Activated CD4-positive, alpha-beta memory T cell treated with anti-CD3 and anti-CD28 coated beads, Interleukin-2, amount 10 ng/mL, durations not matched to agents 7 days and 5 days (primary cell): Measurements from ENCODE around the gene FAM53B. TPM values are rescaled to one million over a fixed set of nuclear protein-coding genes. Genes with fewer than 3 reads are reported as not detected.

ENCODE experiments used
- CTCF ChIA-PET: fragments of 350-600 bp; sonication (Branson Sonifier 250); formaldehyde crosslinking; loops from one replicate; lab custom pipeline; 2021; ENCODE audit warnings: antibody characterized with exemption, inconsistent platforms; lab: Charles Lee
- POLR2A ChIA-PET: fragments of 350-600 bp; sonication (Branson Sonifier 250); formaldehyde crosslinking; loops from one replicate; lab custom pipeline; 2021; ENCODE audit warnings: antibody characterized with exemption; lab: Charles Lee
- DNase-seq: peaks from one replicate; pipeline ENCODE4 v3.0.0-alpha.2; 2020
- H3K27ac Mint-ChIP-seq: one replicate; pipeline ENCODE4 v1.8.0; 2021; ENCODE audit warnings: mild to moderate bottlenecking, mixed read lengths
- H3K27me3 Mint-ChIP-seq: one replicate; pipeline ENCODE4 v1.8.0; 2021; ENCODE audit warnings: mixed read lengths
- H3K36me3 Mint-ChIP-seq: one replicate; pipeline ENCODE4 v1.8.0; 2021; ENCODE audit warnings: low read depth, mixed read lengths
- H3K4me1 Mint-ChIP-seq: one replicate; pipeline ENCODE4 v1.8.0; 2021; ENCODE audit warnings: mixed read lengths
- H3K4me3 Mint-ChIP-seq: one replicate; pipeline ENCODE4 v1.8.0; 2021; ENCODE audit warnings: mild to moderate bottlenecking, mixed read lengths
- H3K9me3 Mint-ChIP-seq: one replicate; pipeline ENCODE4 v1.8.0; 2021; ENCODE audit warnings: mixed read lengths
- total RNA-seq, 2 experiments: library from RNA; stranded (reverse); gene quantifications; one replicate each; pipeline ENCODE4 v1.2.3, GENCODE V29; 2021

The FAM53B gene
- total RNA-seq, 2 experiments from 2014 or later = 44.9 to 46.6 TPM

DNA sequence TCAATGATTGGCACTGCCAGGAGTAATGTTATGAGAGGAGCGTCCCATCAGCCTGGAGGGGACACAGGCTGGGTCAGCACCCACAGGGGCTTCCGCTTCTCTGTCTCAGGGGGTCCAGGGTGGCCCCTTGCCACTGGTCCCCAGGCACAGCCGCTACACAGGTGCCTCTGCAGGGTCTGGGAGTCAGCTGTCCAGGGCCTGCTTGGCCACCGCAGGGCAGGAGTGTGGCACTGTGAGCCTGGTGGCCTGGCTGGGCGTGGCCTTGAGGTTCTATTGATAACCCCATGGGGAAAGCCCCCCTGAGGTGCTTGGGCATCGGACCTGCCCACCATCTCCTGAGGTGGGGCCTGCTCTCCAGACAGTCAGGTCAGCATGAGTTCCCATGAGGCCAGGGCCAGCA lies 146.0 kb downstream of the FAM53B start:
- H3K9me3 Mint-ChIP-seq = no peaks in the 10 kb centered on the region
- H3K27ac Mint-ChIP-seq = no peak overlapping the region
- ChIA-PET POLR2A (no interaction called here), CTCF (no interaction called here)
- H3K4me1 Mint-ChIP-seq = no peaks in the 10 kb centered on the region
- no peak overlapping the region for H3K4me3 Mint-ChIP-seq
- H3K36me3 Mint-ChIP-seq = no peaks in the 10 kb centered on the region
- no peak for DNase-seq
- no peaks in the 10 kb centered on the region for H3K27me3 Mint-ChIP-seq

- CTCF ChIA-PET = no interaction called here
Observed at GRCh38 chr10:124597846-124598165, 146.4 kb downstream of the FAM53B start.

DNA sequence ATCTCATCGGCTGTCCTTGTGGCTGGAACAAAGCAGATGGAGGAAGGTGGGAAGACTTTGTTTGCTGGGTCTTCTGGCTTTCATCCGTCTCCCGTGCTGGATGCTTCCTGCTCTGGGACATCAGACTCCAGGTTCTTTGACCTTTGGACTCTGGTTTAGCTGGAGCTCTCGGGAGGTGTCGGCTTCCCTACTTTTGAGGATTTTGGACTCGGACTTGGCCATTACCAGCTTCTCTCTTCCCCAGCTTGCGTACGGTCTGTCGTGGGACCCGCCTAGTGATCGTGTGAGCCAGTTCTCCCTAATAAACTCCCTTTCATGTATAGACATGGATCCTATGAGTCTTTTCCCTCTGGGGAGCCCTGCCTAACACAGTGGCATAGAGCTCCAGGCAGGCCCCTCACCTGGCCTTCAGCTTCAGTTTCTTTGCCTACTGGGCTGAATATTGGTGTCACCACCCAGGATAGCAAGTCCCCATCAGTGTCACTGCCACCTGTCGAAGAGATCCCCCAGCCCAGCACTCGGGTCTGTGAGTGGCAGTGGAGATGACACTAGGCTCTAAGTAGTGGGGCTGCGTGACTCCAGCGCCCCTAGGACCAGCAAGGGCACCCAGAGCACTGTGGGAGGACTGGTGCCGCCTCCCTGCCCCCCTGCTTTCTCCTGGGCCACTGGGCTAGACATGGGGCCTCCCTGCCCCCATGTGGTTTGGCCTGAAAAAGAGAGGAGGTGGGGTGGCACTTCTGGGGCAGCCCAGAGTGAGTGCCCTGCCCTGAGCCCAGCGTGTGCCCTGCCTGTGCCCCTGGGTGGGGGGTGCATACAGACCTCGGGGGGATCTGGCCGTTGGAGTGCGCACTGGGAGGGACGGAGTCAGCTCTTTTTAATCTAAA lies 147.0 kb downstream of the FAM53B start:
- Mint-ChIP-seq H3K27ac (no peak overlapping the region), H3K9me3 (no peaks in the 10 kb centered on the region), H3K4me1 (no peaks in the 10 kb centered on the region), H3K36me3 (no peaks in the 10 kb centered on the region), H3K4me3 (no peak overlapping the region), H3K27me3 (no peaks in the 10 kb centered on the region)
- DNase-seq = no peak
- ChIA-PET CTCF (no interaction called here), POLR2A (no interaction called here)

More at GRCh38 chr10:124597846-124598165, 146.4 kb downstream of the FAM53B start:
- Mint-ChIP-seq H3K9me3 (no peaks in the 10 kb centered on the region), H3K36me3 (no peaks in the 10 kb centered on the region), H3K27me3 (no peaks in the 10 kb centered on the region), H3K4me1 (no peaks in the 10 kb centered on the region), H3K4me3 (no peak overlapping the region), H3K27ac (no peak overlapping the region)
- POLR2A ChIA-PET = no interaction called here
- no peak for DNase-seq

DNA sequence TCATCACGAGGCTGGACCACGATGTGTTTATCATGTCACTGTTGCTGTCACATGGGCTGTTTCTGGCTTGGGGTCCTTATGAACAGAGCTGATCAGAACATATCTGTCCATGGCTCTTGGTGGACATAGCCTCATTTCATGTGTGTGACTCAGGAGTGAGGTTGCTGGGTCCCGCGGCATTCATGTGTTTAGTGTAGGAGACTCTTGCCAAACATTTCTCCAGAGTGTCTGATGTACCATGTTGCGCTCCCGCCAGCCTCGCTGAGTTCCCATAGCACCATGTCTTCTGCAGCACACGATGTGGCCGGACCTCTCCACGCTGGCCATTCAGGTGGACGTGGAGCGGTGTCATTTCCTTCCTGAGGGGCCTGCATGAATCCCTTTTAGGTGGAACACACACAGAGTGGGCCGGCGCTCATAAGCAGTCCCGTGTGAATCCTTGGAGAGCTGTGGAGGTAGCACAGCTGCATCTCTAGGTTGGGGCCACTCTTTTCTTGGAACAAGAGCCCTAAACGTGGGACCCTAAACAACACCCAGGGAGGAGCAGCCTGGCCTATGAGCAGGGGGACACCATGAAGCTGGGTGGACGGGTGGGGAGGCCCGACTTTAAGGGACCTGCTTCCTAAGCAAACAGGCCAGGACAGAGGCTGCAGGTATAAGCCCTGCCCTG lies 147.9 kb downstream of the FAM53B start:
- Mint-ChIP-seq H3K9me3 (no peaks in the 10 kb centered on the region), H3K27ac (no peak overlapping the region), H3K4me1 (no peaks in the 10 kb centered on the region), H3K4me3 (no peak overlapping the region), H3K27me3 (no peaks in the 10 kb centered on the region), H3K36me3 (no peaks in the 10 kb centered on the region)
- no peak for DNase-seq
- ChIA-PET POLR2A (no interaction called here), CTCF (no interaction called here)

GRCh38 chr10:124595143-124595883 lies 148.9 kb downstream of the FAM53B start:
- Mint-ChIP-seq H3K27me3 (no peaks in the 10 kb centered on the region), H3K9me3 (no peaks in the 10 kb centered on the region), H3K4me1 (no peaks in the 10 kb centered on the region), H3K27ac (no peak overlapping the region), H3K4me3 (no peak overlapping the region), H3K36me3 (no peaks in the 10 kb centered on the region)
- no peak for DNase-seq
- POLR2A ChIA-PET = no interaction called here
- CTCF ChIA-PET = interaction anchor here (1.3 kb wide), 1 partner anchor 146 kb away, joined by 4 read pairs; no protein-coding TSS in a partner anchor

DNA sequence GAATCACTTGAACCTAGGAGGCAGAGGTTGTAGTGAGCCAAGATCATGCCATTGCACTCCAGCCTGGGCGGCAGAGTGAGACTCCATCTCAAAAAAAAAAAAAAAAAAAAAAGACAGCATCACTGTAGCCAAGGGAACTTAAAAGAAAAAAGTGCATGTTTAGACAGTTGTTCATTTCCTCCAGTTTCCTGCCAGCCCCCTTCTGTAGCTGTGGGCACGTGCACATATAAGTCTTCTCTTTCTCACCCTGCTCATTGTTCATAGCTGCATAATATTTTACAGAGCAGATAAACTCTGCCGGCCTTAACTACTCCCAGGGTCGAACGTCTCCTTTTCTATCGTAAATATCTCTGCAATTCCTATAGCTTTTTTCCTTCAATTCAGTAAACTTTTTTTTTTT lies 149.9 kb downstream of the FAM53B start:
- Mint-ChIP-seq H3K27me3 (peaks cover 1% of the 10 kb centered on the region), H3K9me3 (no peaks in the 10 kb centered on the region), H3K36me3 (no peaks in the 10 kb centered on the region), H3K4me1 (no peaks in the 10 kb centered on the region), H3K4me3 (no peak overlapping the region), H3K27ac (no peak overlapping the region)
- no peak for DNase-seq
- ChIA-PET POLR2A (no interaction called here), CTCF (interaction anchor here (1.3 kb wide), 1 partner anchor 147 kb away, joined by 4 read pairs; no protein-coding TSS in a partner anchor)

DNA sequence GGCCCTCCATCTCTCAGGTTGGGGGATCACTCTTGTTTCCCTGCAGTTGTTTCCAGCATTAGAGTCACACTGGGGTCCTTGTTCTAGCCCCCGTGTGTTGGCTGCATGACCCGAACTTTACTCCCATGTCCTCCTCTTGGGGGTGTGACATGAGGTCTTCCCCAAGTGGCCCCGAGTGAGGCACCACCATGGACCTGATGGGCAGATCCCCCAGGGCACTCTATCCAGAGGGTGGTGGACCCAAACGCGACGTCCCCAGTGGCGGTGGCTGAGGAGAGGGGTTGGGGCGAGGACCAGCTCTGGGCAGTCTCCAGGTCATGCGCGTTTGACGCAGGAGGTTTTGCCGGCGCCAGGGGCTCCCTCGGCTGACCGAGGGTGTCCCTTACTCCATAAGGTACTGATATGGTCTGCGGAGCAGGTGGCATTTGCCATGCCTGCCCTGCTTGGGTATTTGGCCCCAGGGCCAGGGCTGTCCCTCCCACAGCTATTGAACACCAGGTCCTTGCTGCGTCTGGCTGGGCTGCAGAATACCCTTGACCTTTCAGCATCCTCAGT lies 150.7 kb downstream of the FAM53B start:
- Mint-ChIP-seq H3K27ac (no peak overlapping the region), H3K36me3 (no peaks in the 10 kb centered on the region), H3K4me3 (no peak overlapping the region), H3K27me3 (peaks cover 1% of the 10 kb centered on the region), H3K4me1 (no peaks in the 10 kb centered on the region), H3K9me3 (no peaks in the 10 kb centered on the region)
- no peak for DNase-seq
- CTCF ChIA-PET = no interaction called here
- POLR2A ChIA-PET = interaction anchor here (0.6 kb wide), 1 partner anchor 423 kb away, joined by 3 read pairs; no protein-coding TSS in a partner anchor

- Mint-ChIP-seq H3K27me3 (peaks cover 1% of the 10 kb centered on the region), H3K4me1 (no peaks in the 10 kb centered on the region), H3K4me3 (no peak overlapping the region), H3K9me3 (no peaks in the 10 kb centered on the region), H3K27ac (no peak overlapping the region), H3K36me3 (no peaks in the 10 kb centered on the region)
- no peak for DNase-seq
- ChIA-PET POLR2A (interaction anchor here (0.6 kb wide), 1 partner anchor 424 kb away, joined by 3 read pairs; no protein-coding TSS in a partner anchor), CTCF (no interaction called here)
Observed at GRCh38 chr10:124592736-124593430, 151.3 kb downstream of the FAM53B start.

- H3K4me1 Mint-ChIP-seq = no peaks in the 10 kb centered on the region
- no peaks in the 10 kb centered on the region for H3K36me3 Mint-ChIP-seq
- peaks cover 1% of the 10 kb centered on the region for H3K27me3 Mint-ChIP-seq
- no peak overlapping the region for H3K27ac Mint-ChIP-seq
- ChIA-PET CTCF (no interaction called here), POLR2A (no interaction called here)
- no peaks in the 10 kb centered on the region for H3K9me3 Mint-ChIP-seq
- H3K4me3 Mint-ChIP-seq = no peak overlapping the region
- DNase-seq = no peak
Observed at GRCh38 chr10:124592101-124592500, 152.1 kb downstream of the FAM53B start.

GRCh38 chr10:124591123-124591495 lies 153.1 kb downstream of the FAM53B start:
- H3K27ac Mint-ChIP-seq = no peak overlapping the region
- DNase-seq = no peak
- CTCF ChIA-PET = no interaction called here
- no peaks in the 10 kb centered on the region for H3K4me1 Mint-ChIP-seq
- H3K36me3 Mint-ChIP-seq = no peaks in the 10 kb centered on the region
- POLR2A ChIA-PET = no interaction called here
- H3K4me3 Mint-ChIP-seq = no peak overlapping the region
- H3K9me3 Mint-ChIP-seq = no peaks in the 10 kb centered on the region
- peaks cover 1% of the 10 kb centered on the region for H3K27me3 Mint-ChIP-seq

DNA sequence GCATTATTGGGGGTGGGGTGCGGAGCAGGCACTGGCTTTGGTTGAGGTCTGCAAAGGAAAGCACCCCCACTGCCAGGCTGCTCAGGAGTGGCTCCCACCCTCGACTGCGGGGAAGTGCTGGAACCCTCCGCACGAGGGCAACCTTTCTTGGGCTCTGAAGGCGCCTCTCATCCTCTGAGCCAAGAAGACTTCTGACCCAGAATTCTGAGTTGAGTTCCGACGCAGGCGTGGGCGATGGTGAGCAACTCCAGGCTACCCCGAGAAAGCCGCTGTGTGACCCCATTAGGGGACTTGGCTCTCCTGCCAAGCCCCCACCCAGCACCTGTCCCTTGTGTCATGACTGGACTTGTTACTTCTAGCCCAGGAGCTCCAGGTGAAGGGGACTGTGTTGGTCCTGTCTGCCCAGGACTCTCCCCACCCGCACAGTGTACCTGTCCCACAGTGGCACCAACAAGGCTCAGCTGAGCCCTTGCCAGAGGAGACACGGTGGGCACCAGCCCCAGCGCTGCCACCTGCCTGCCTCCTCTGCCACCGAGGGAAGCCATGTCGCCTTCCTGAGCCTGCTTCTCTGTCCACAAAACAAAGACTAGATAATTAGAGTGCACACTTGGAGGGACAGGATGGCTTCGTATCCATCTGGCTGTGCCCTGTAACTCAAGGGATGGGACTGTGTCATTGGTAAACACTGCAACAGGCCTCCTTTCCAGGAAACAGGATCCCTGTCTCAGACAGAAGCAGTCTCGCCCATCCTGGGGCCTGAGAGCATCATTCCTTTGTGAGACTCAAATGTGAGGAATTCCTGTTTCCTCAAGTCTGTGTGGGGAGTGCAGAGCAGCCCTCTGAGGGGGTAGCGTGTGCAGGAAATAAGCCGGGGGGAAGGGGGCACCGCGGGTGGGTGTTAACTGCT lies 153.7 kb downstream of the FAM53B start:
- peaks cover 1% of the 10 kb centered on the region for H3K27me3 Mint-ChIP-seq
- CTCF ChIA-PET = no interaction called here
- H3K4me3 Mint-ChIP-seq = no peak overlapping the region
- no peaks in the 10 kb centered on the region for H3K4me1 Mint-ChIP-seq
- H3K9me3 Mint-ChIP-seq = no peaks in the 10 kb centered on the region
- no peak for DNase-seq
- POLR2A ChIA-PET = no interaction called here
- no peak overlapping the region for H3K27ac Mint-ChIP-seq
- no peaks in the 10 kb centered on the region for H3K36me3 Mint-ChIP-seq
